Cardiac muscle cell (in vitro differentiated cells and primary cell): Measurements from ENCODE around the gene GTF2IRD1. TPM values are rescaled to one million over a fixed set of nuclear protein-coding genes. Genes with fewer than 3 reads are reported as not detected.

Experiments
- DNase-seq, 2 donors: peaks; one replicate each; pipeline versions ENCODE4 v3.0.0 to v3.0.0-alpha.2; 2010 to 2017; ENCODE audit warnings: low read depth in 1 of 2, low spot score in 1 of 2
- H3K27ac ChIP-seq: fragments of 200-600 bp; sonication (generic); 2 replicates; pipeline ENCODE4 v1.5.1; 2016
- H3K27me3 ChIP-seq: fragments of 200-600 bp; sonication (generic); 2 replicates; pipeline ENCODE4 v1.6.0; 2016; ENCODE audit warnings: control low read depth
- H3K36me3 ChIP-seq: fragments of 200-600 bp; sonication (generic); 2 replicates; pipeline ENCODE4 v1.5.1; 2016; ENCODE audit warnings: control low read depth
- H3K4me1 ChIP-seq: fragments of 200-600 bp; sonication (generic); 2 replicates; pipeline ENCODE4 v1.8.1; 2017; ENCODE audit warnings: low read depth, mild to moderate bottlenecking, mixed run types
- H3K4me3 ChIP-seq: fragments of 200-600 bp; sonication (generic); 2 replicates; pipeline ENCODE4 v1.5.1; 2016; ENCODE audit warnings: mild to moderate bottlenecking
- H3K9me3 ChIP-seq: fragments of 200-600 bp; sonication (generic); 2 replicates; pipeline ENCODE4 v1.5.1; 2017; ENCODE audit warnings: low read depth, mild to moderate bottlenecking, control low read depth
- CTCF ChIP-seq: IDR thresholded peaks from 2 replicates; pipeline ENCODE4 v1.5.1; 2012; ENCODE audit warnings: low read depth, mild to moderate bottlenecking, low read length
- polyA plus RNA-seq: library from polyadenylated mRNA; unstranded; fragments of >200 nt; fragmentation: Nextera tagmentation; extraction: Ambion mirVana; gene quantifications from 2 replicates; pipeline ENCODE4 v1.2.1, GENCODE V29; 2016
- total RNA-seq: library from RNA; depleted of rRNA; stranded (reverse); fragments of >200 nt; gene quantifications from 2 replicates; pipeline ENCODE4 v1.2.3, GENCODE V29; 2016

Gene GTF2IRD1
- total and polyA plus RNA-seq, 2 experiments from 2014 or later = 29.6 to 51.4 TPM

- H3K27me3 ChIP-seq = no peaks in the 10 kb centered on the region
- H3K36me3 ChIP-seq = no peaks in the 10 kb centered on the region
- TF ChIP-seq CTCF = no peak
- H3K27ac ChIP-seq = no peak overlapping the region
- peaks cover 44% of the 10 kb centered on the region for H3K4me1 ChIP-seq
- DNase-seq = no peak
- no peak overlapping the region for H3K4me3 ChIP-seq
- H3K9me3 ChIP-seq = no peaks in the 10 kb centered on the region
Observed at GRCh38 chr7:74476626-74477025, 22.9 kb downstream of the GTF2IRD1 start.

GRCh38 chr7:74478671-74479065, 25.0 kb downstream of the GTF2IRD1 start:
- Histone ChIP-seq H3K27ac (peak overlapping the region; percentile 97), H3K4me3 (no peak overlapping the region), H3K4me1 (peaks cover 56% of the 10 kb centered on the region), H3K27me3 (no peaks in the 10 kb centered on the region), H3K9me3 (no peaks in the 10 kb centered on the region), H3K36me3 (no peaks in the 10 kb centered on the region)
- peak in 1 of 2 donors; percentile 8 for DNase-seq
- TF ChIP-seq CTCF = no peak

GRCh38 chr7:74479066-74479781, 25.5 kb downstream of the GTF2IRD1 start:
- Histone ChIP-seq H3K27ac (peak overlapping the region; percentile 97), H3K36me3 (no peaks in the 10 kb centered on the region), H3K9me3 (no peaks in the 10 kb centered on the region), H3K4me3 (no peak overlapping the region), H3K4me1 (peaks cover 56% of the 10 kb centered on the region), H3K27me3 (no peaks in the 10 kb centered on the region)
- DNase-seq = peak in 1 of 2 donors; percentile 52
- TF ChIP-seq CTCF = no peak

- no peak overlapping the region for H3K4me3 ChIP-seq
- H3K4me1 ChIP-seq = peaks cover 56% of the 10 kb centered on the region
- peak overlapping the region; percentile 97 for H3K27ac ChIP-seq
Observed at GRCh38 chr7:74479961-74480829, 26.5 kb downstream of the GTF2IRD1 start.

GRCh38 chr7:74480861-74481417, 27.2 kb downstream of the GTF2IRD1 start:
- Histone ChIP-seq H3K4me1 (peaks cover 59% of the 10 kb centered on the region), H3K27ac (peak overlapping the region; percentile 97), H3K27me3 (no peaks in the 10 kb centered on the region), H3K9me3 (no peaks in the 10 kb centered on the region), H3K36me3 (no peaks in the 10 kb centered on the region), H3K4me3 (no peak overlapping the region)
- peak in 1 of 2 donors; percentile 91 for DNase-seq
- TF ChIP-seq CTCF = no peak

More at GRCh38 chr7:74479961-74480829, 26.5 kb downstream of the GTF2IRD1 start:
- H3K36me3 ChIP-seq = no peaks in the 10 kb centered on the region
- no peaks in the 10 kb centered on the region for H3K27me3 ChIP-seq
- no peak for TF ChIP-seq CTCF
- peak; percentile 86 to 96 for DNase-seq
- no peaks in the 10 kb centered on the region for H3K9me3 ChIP-seq
